ENCODE data around the gene RGL3.

The RGL3 gene

DNA sequence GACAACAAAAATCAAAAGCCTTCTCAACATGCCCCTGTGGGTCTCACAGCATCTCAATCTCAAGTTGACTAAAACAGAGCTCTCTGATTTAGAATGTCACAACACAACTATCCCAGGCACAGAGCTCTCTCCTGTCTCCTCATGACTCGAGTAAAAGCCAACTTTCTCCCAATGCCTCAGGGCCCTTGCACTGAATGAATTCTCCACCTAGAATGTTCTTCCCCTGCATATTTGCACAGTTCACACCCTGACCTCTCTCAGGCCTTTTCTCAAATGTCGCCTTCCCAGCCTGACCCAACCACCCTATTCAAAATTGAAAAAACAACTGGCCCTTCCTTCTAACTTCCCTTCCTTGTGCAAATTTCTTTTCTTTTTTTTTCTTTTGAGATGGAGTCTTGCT lies 48.4 kb downstream of the RGL3 start:
- no peak for DNase-seq (ENCODE audit: low read depth)
- no peak for TF ChIP-seq CTCF (IDR thresholded peaks at IDR 0.05; ENCODE audit: insufficient read depth, low read depth, low read length, missing control alignments)
- H3K4me3 ChIP-seq (ENCODE audit: low read depth, low read length), result no peak overlapping the region

DNA sequence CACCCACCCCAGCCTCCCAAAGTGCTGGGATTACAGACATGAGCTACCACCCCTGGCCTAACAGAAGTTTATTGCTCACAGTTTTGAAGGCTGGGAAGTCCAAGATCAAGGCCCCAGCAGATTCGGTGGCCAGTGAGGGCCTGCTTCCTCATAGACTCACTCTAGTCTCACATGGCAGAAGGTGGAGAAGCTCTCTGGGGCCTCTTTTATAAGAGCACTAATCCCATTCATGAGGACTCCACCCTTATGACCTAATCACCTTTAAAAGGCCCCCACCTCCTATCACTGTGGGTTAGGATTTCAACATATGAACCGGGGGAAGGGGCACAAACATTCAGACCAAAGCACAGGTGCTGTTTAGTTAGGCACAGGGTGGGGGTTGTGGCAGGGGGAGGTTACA lies 51.6 kb downstream of the RGL3 start:
- H3K4me3 ChIP-seq (ENCODE audit: low read depth, low read length), result no peak overlapping the region
- no peak for DNase-seq (ENCODE audit: low read depth)
- no peak for TF ChIP-seq CTCF (IDR thresholded peaks at IDR 0.05; ENCODE audit: insufficient read depth, low read depth, low read length, missing control alignments)

- no peak overlapping the region for H3K4me3 ChIP-seq (ENCODE audit: low read depth, low read length)
- TF ChIP-seq CTCF (IDR thresholded peaks at IDR 0.05; ENCODE audit: insufficient read depth, low read depth, low read length, missing control alignments), result no peak
- no peak for DNase-seq (ENCODE audit: low read depth)
Measured at GRCh38 chr19:11365557-11366117, 53.5 kb downstream of the RGL3 start.

- H3K4me3 ChIP-seq (ENCODE audit: low read depth, low read length), result no peak overlapping the region
- no peak for TF ChIP-seq CTCF (IDR thresholded peaks at IDR 0.05; ENCODE audit: insufficient read depth, low read depth, low read length, missing control alignments)
- no peak for DNase-seq (ENCODE audit: low read depth)
Measured at GRCh38 chr19:11364935-11365334, 54.2 kb downstream of the RGL3 start.

DNA sequence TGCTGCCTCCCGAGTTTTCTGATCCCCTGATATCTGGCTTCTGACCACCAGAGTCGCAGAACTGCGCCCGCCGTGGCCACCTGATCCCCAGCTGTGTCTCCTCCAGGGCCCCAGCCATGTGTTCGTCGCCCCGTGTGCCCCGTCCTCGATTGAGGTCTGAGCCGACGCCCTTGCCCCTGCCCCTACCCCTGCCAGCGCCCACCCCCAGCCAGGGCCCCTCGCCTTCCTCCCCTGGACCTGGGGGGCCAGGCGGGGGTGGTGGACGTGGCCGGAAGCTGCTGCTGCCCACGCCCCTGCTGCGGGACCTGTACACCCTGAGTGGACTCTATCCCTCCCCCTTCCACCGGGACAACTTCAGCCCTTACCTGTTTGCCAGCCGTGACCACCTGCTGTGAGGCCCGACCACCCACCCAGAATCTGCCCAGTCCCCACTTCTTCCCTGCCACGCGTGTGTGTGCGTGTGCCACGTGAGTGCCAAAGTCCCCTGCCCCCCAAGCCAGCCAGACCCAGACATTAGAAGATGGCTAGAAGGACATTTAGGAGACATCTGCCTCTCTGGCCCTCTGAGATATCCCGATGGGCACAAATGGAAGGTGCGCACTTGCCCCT lies 54.7 kb downstream of the RGL3 start:
- no peak overlapping the region for H3K4me3 ChIP-seq (ENCODE audit: low read depth, low read length)
- no peak for DNase-seq (ENCODE audit: low read depth)
- no peak for TF ChIP-seq CTCF (IDR thresholded peaks at IDR 0.05; ENCODE audit: insufficient read depth, low read depth, low read length, missing control alignments)

GRCh38 chr19:11363881-11364280 lies 55.2 kb downstream of the RGL3 start:
- no peak overlapping the region for H3K4me3 ChIP-seq (ENCODE audit: low read depth, low read length)
- TF ChIP-seq CTCF (IDR thresholded peaks at IDR 0.05; ENCODE audit: insufficient read depth, low read depth, low read length, missing control alignments), result no peak
- DNase-seq (ENCODE audit: low read depth), result no peak
